Gastroesophageal sphincter (tissue), 4 donors: ENCODE measurements around the gene UBE2N. TPM values are rescaled to one million over a fixed set of nuclear protein-coding genes. Genes with fewer than 3 reads are reported as not detected.

ENCODE experiments used
- ATAC-seq: fragments of 150-250 bp; one replicate; pipeline ENCODE4 v1.9.1; 2016; ENCODE audit warnings: mild to moderate bottlenecking, moderate library complexity
- H3K27ac ChIP-seq, 4 donors: fragments of 200-600 bp; sonication (generic) in 3 of 4; 1 replicate in 3 of 4; 2 replicates in 1 of 4; pipeline ENCODE4 v1.5.1; 2016 to 2019
- H3K27me3 ChIP-seq: fragments of 200-600 bp; sonication (generic); one replicate; pipeline ENCODE4 v1.5.1; 2019
- H3K36me3 ChIP-seq, 2 donors: fragments of 200-600 bp; sonication (generic); one replicate each; pipeline ENCODE4 v1.5.1; 2019; ENCODE audit warnings: control low read depth in 1 of 2
- H3K4me1 ChIP-seq, 3 donors: fragments of 200-600 bp; sonication (generic); 1 replicate in 2 of 3; 2 replicates in 1 of 3; pipeline ENCODE4 v1.5.1; 2016 to 2019; ENCODE audit warnings: control low read depth in 2 of 3
- H3K4me3 ChIP-seq, 2 donors: fragments of 200-600 bp; sonication (generic); one replicate each; pipeline ENCODE4 v1.5.1; 2019; ENCODE audit warnings: mild to moderate bottlenecking in 1 of 2, moderate library complexity in 1 of 2
- H3K9me3 ChIP-seq, 3 donors: fragments of 200-600 bp; sonication (generic); one replicate each; pipeline ENCODE4 v1.5.1; 2017 to 2019; ENCODE audit warnings: control low read depth in 2 of 3
- EP300 ChIP-seq: sonication (generic); formaldehyde crosslinking; IDR thresholded peaks from one replicate; pipeline ENCODE4 v1.6.1; 2017; ENCODE audit warnings: antibody characterized with exemption, mild to moderate bottlenecking
- POLR2A ChIP-seq, 2 donors: fragments of 450-650 bp; IDR thresholded peaks; one replicate each; pipeline ENCODE4 v1.6.1; 2017; ENCODE audit warnings: antibody characterized with exemption in 2 of 2, mild to moderate bottlenecking in 2 of 2, moderate library complexity in 1 of 2
- POLR2AphosphoS5 ChIP-seq: sonication (generic); formaldehyde crosslinking; IDR thresholded peaks from one replicate; pipeline ENCODE4 v1.6.1; 2017; ENCODE audit warnings: antibody characterized with exemption
- WGBS, 2 donors: methylation state at CpG; one replicate each; pipeline ENCODE4 v1.1.5; 2018; ENCODE audit warnings: low coverage in 1 of 2; 5-methylcytosine and 5-hydroxymethylcytosine counted together
- total RNA-seq, 4 donors: library from RNA; depleted of rRNA; stranded (reverse); fragments of >200 nt; gene quantifications; one replicate each; pipeline ENCODE4 v1.1.0, GENCODE V29; 2016
- TF ChIP-seq, protein P1 (sequence below), 4 experiments: fragments of 200-600 bp in 2 of 4; fragments of 450-650 bp in 2 of 4; sonication (generic) in 1 of 4; IDR thresholded peaks; one replicate each; pipeline ENCODE4 v1.5.1; 2017 to 2019; ENCODE audit warnings: antibody characterized with exemption in 4 of 4, mild to moderate bottlenecking in 2 of 4, moderate library complexity in 2 of 4

UBE2N gene
- total RNA-seq, 4 donors from 2014 or later = 44.4 to 64.2 (median 53.4) TPM

DNA sequence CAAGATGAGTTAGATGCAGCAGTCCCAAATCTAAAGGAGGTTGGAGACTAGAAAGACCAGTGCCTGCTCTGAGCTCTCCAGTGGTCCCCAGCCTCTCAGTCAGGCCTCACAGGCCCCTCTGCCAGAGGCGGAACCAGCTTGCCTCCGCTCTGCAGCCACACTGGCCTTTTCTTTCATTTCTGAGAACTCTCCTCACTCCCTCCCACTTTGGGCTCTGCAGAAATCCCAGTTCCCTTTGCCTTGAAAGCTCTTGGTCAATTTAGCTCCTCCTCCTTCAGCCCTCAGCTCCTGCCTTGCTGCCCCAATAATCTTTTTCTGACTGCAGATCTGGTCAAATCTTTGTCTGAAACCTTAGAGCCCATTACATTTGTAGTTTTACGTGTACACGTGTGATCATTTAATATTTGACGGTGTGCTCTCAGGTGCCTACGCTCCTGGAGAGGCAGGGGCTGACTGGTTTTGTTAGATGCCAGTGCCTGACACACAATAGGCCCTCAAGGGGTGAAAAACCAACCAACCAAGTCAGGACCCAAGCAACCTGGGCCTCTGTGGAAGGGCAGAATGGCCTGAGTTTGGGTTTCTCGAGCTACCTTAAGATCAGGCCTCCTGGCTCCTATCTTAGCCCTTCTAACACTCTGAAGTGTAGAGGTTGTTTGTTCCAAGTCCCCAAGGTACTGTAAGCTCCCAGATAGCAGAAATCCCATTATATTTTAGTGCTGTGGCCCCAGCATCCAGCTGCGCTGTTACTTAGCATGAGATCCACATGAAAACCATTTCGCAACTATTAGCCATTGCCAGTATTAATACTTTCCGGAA is 65.1 kb downstream of the UBE2N start:
- no peaks in the 10 kb centered on the region for H3K27me3 ChIP-seq
- no peaks in the 10 kb centered on the region for H3K36me3 ChIP-seq
- no peaks in the 10 kb centered on the region for H3K9me3 ChIP-seq
- WGBS, 2 donors = 48 to 81% methylated on average over 4 to 5 of the region's 10 CpGs
- peaks cover 0 to 48% (median 10%) of the 10 kb centered on the region in 3 donors for H3K4me1 ChIP-seq
- no peak for TF ChIP-seq POLR2A (IDR thresholded peaks at IDR 0.05)
- TF ChIP-seq POLR2AphosphoS5 = no peak
- no peak for TF ChIP-seq EP300
- TF ChIP-seq, protein P1, sequence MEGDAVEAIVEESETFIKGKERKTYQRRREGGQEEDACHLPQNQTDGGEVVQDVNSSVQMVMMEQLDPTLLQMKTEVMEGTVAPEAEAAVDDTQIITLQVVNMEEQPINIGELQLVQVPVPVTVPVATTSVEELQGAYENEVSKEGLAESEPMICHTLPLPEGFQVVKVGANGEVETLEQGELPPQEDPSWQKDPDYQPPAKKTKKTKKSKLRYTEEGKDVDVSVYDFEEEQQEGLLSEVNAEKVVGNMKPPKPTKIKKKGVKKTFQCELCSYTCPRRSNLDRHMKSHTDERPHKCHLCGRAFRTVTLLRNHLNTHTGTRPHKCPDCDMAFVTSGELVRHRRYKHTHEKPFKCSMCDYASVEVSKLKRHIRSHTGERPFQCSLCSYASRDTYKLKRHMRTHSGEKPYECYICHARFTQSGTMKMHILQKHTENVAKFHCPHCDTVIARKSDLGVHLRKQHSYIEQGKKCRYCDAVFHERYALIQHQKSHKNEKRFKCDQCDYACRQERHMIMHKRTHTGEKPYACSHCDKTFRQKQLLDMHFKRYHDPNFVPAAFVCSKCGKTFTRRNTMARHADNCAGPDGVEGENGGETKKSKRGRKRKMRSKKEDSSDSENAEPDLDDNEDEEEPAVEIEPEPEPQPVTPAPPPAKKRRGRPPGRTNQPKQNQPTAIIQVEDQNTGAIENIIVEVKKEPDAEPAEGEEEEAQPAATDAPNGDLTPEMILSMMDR (IDR thresholded peaks at IDR 0.05) = no peak
- peak overlapping the region; percentile 84 to 99 (median 96) for H3K27ac ChIP-seq
- peak overlapping the region in 1 of 2 donors; percentile 68 for H3K4me3 ChIP-seq
- ATAC-seq = no peak

- no peak for ATAC-seq
- H3K27ac ChIP-seq = peak overlapping the region in 3 of 4 donors; percentile 95 to 99 (median 98)
- 97% methylated on average over 6 of the region's 6 CpGs for WGBS, 2 donors
- TF ChIP-seq POLR2AphosphoS5 = no peak
- TF ChIP-seq, protein P1 (IDR thresholded peaks at IDR 0.05) = no peak
- no peaks in the 10 kb centered on the region for H3K36me3 ChIP-seq
- peaks cover 0 to 41% (median 5%) of the 10 kb centered on the region in 3 donors for H3K4me1 ChIP-seq
- H3K9me3 ChIP-seq = no peaks in the 10 kb centered on the region
- H3K27me3 ChIP-seq = no peaks in the 10 kb centered on the region
- peak overlapping the region in 1 of 2 donors; percentile 68 for H3K4me3 ChIP-seq
These were observed 65.8 kb downstream of the UBE2N start for GRCh38 chr12:93375906-93376305.

DNA sequence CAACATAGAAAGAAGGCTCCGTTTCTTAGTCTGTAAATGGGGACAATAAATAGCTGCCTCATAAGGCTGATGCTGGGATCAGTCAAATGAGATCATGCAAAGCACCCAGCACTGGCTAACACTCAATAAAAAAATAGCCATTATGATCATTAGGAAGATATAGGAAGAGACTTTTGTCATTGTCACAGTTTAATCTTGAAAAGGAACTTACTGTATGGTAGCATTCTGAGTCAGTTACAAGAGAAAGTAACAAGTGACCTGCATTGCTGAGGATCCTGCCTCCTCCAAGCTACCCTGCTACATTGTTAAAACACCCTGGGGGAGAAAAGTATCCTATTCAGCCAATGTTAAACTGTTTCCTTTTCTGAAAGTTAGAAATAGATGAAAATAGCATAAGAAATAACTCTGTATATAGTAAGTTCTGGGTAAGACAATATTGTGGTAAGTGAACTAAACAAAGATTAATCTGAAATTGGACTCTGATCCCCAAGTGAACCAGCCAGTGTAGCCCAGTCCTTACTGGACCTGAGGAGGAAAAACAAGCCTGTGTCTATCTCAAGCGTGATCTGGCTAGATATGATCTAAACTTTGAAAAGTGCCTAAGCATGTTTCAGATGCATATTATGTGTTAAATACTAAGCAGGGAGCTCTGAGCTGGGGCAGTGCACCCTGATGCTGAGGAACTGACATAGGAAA is 67.6 kb downstream of the UBE2N start:
- peaks cover 0 to 36% (median 5%) of the 10 kb centered on the region in 3 donors for H3K4me1 ChIP-seq
- WGBS, 2 donors = 47 to 95% methylated on average over 2 of the region's 2 CpGs
- TF ChIP-seq POLR2AphosphoS5 = no peak
- TF ChIP-seq POLR2A (IDR thresholded peaks at IDR 0.05) = no peak
- TF ChIP-seq EP300 = no peak
- TF ChIP-seq, protein P1 (IDR thresholded peaks at IDR 0.05) = no peak
- H3K9me3 ChIP-seq = no peaks in the 10 kb centered on the region
- no peak for ATAC-seq
- no peak overlapping the region for H3K4me3 ChIP-seq
- no peaks in the 10 kb centered on the region for H3K27me3 ChIP-seq
- peak overlapping the region in 1 of 4 donors; percentile 27 for H3K27ac ChIP-seq
- no peaks in the 10 kb centered on the region for H3K36me3 ChIP-seq

DNA sequence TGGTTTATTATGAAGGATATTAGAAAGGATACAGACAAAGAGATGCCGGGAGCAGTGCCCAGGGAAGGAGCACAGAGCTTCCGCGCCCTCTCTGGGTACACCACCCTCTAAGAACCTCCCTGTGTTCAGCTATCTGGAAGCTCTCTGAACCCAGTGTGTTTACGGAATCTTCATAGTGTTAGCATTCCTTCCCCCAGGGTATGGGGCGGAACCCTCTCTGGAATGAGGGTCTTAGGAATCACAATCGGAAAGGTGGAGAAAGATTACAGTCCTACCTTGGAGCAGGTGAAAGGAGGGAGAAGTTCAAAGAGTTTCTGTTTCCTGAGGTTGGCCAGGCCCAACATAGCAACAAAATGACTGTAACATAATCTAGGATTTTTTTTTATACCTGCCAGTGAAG is 70.8 kb downstream of the UBE2N start:
- ATAC-seq = no peak
- no peak overlapping the region for H3K4me3 ChIP-seq

More for the DNA sequence above, 70.8 kb downstream of the UBE2N start:
- 95% methylated on average over 3 of the region's 6 CpGs; no CpG with 5 or more reads in 1 of the 2 donors for WGBS, 2 donors
- TF ChIP-seq EP300 = no peak
- TF ChIP-seq POLR2A (IDR thresholded peaks at IDR 0.05) = no peak
- no peak for TF ChIP-seq POLR2AphosphoS5
- TF ChIP-seq, protein P1 (IDR thresholded peaks at IDR 0.05) = no peak
- Histone ChIP-seq H3K36me3 (no peaks in the 10 kb centered on the region), H3K27me3 (no peaks in the 10 kb centered on the region), H3K4me1 (peaks cover 0 to 21% (median 5%) of the 10 kb centered on the region in 3 donors), H3K27ac (no peak overlapping the region), H3K9me3 (no peaks in the 10 kb centered on the region)
